MM.1S (cell line): ENCODE data around the gene HPS4.

Experiments used
- EZH2 ChIP-seq: fragments of 300-600 bp; sonication (generic); optimal IDR thresholded peaks from 2 replicates; pipeline ENCODE3; 2017; ENCODE audit warnings: low read depth, mild to moderate bottlenecking, antibody characterized with exemption, low read length, mixed read lengths
- EZH2phosphoT487 ChIP-seq: fragments of 300-600 bp; sonication (generic); IDR thresholded peaks from 2 replicates; pipeline ENCODE4 v1.6.1; 2018; ENCODE audit warnings: antibody characterized with exemption, low read length
- TF ChIP-seq, protein P1 (sequence below): fragments of 300-600 bp; sonication (generic); IDR thresholded peaks from 2 replicates; pipeline ENCODE4 v1.5.1; 2016; ENCODE audit warnings: antibody characterized with exemption, low read length, mixed read lengths

DNA sequence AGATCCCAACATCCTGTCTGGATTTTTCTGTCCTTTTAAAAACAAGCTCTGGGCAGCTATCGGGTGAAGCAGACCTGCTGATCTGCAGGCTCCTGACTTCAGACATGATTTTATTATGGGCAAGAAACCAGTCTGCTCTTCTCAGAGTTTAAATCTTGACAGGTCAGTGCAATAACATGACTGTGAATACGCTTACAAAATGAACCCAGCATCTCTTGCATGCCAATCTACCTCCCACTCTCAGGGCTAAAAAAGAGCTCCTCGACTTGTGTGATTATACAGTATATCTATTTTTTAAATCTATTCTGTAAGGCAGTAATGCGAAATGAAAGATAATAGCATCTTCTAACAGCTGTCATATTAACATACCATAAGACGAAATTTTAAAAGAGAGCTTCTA lies 73.2 kb downstream of the HPS4 start:
- TF ChIP-seq EZH2 (no peak), EZH2phosphoT487 (no peak)
- TF ChIP-seq, protein P1, sequence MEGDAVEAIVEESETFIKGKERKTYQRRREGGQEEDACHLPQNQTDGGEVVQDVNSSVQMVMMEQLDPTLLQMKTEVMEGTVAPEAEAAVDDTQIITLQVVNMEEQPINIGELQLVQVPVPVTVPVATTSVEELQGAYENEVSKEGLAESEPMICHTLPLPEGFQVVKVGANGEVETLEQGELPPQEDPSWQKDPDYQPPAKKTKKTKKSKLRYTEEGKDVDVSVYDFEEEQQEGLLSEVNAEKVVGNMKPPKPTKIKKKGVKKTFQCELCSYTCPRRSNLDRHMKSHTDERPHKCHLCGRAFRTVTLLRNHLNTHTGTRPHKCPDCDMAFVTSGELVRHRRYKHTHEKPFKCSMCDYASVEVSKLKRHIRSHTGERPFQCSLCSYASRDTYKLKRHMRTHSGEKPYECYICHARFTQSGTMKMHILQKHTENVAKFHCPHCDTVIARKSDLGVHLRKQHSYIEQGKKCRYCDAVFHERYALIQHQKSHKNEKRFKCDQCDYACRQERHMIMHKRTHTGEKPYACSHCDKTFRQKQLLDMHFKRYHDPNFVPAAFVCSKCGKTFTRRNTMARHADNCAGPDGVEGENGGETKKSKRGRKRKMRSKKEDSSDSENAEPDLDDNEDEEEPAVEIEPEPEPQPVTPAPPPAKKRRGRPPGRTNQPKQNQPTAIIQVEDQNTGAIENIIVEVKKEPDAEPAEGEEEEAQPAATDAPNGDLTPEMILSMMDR, result no peak
